DND-41 (cell line): Measurements from ENCODE around the gene TBC1D4.

Experiments used
- ATAC-seq: fragments of 200-7000 bp; cut with Tn5 transposase; 3 replicates; pipeline ENCODE4 v1.9.1; 2021; ENCODE audit warnings: low read depth; ENCODE audit not compliant: insufficient read depth
- DNase-seq: peaks from one replicate; pipeline ENCODE4 v3.0.0-alpha.2; 2020
- H2AFZ ChIP-seq: 2 replicates; pipeline ENCODE4 v1.6.0; 2012; ENCODE audit warnings: low read depth, low read length
- H3K27ac ChIP-seq: 2 replicates; pipeline ENCODE4 v1.5.1; 2012; ENCODE audit warnings: low read length, inconsistent platforms
- H3K27me3 ChIP-seq: fragments of 200-600 bp; sonication (generic); 2 replicates; pipeline ENCODE4 v1.6.0; 2012; ENCODE audit warnings: low read length, mild to moderate bottlenecking, inconsistent platforms; ENCODE audit not compliant: insufficient read depth, poor library complexity
- H3K36me3 ChIP-seq: 2 replicates; pipeline ENCODE4 v1.5.1; 2012; ENCODE audit warnings: low read length, inconsistent platforms; ENCODE audit not compliant: insufficient read depth
- H3K4me1 ChIP-seq: 2 replicates; pipeline ENCODE4 v1.5.1; 2012; ENCODE audit warnings: mild to moderate bottlenecking, low read length; ENCODE audit not compliant: insufficient read depth
- H3K4me2 ChIP-seq: 2 replicates; pipeline ENCODE4 v1.6.0; 2012; ENCODE audit warnings: mild to moderate bottlenecking, moderate library complexity, low read length, inconsistent platforms; ENCODE audit not compliant: insufficient read depth
- H3K4me3 ChIP-seq, 2 experiments: fragments of 200-600 bp in 1 of 2; shearing (Covaris generic) in 1 of 2; 2 replicates each; pipeline ENCODE4 v1.5.1; 2012 to 2016; ENCODE audit warnings: inconsistent platforms in 2 of 2, low read length in 2 of 2, mild to moderate bottlenecking in 2 of 2, low read depth in 1 of 2, moderate library complexity in 1 of 2
- H3K79me2 ChIP-seq: 2 replicates; pipeline ENCODE4 v1.6.0; 2012; ENCODE audit warnings: low read length, inconsistent platforms; ENCODE audit not compliant: insufficient read depth
- H3K9ac ChIP-seq: 2 replicates; pipeline ENCODE4 v1.6.0; 2012; ENCODE audit warnings: low read depth, mild to moderate bottlenecking, inconsistent platforms, low read length, moderate library complexity
- H3K9me3 ChIP-seq: 2 replicates; pipeline ENCODE4 v1.5.1; 2012; ENCODE audit warnings: low read length, moderate library complexity, mild to moderate bottlenecking, inconsistent platforms; ENCODE audit not compliant: insufficient read depth, severe bottlenecking
- H4K20me1 ChIP-seq: 2 replicates; pipeline ENCODE4 v1.6.0; 2012; ENCODE audit warnings: low read length; ENCODE audit not compliant: insufficient read depth
- CTCF ChIP-seq: IDR thresholded peaks from 2 replicates; pipeline ENCODE4 v1.5.1; 2012; ENCODE audit warnings: borderline replicate concordance, low read length, moderate library complexity, mild to moderate bottlenecking; ENCODE audit not compliant: poor library complexity, severe bottlenecking; ENCODE audit errors: extremely low read depth
- EZH2 ChIP-seq: IDR thresholded peaks from 3 replicates; pipeline ENCODE4 v1.6.1; 2012; ENCODE audit warnings: borderline replicate concordance, low read depth, mild to moderate bottlenecking, moderate library complexity, low read length, inconsistent platforms; ENCODE audit not compliant: severe bottlenecking

Gene TBC1D4

GRCh38 chr13:75491376-75491775 is 9.4 kb upstream of the TBC1D4 start:
- Histone ChIP-seq H3K36me3 (no peaks in the 10 kb centered on the region), H3K9me3 (no peaks in the 10 kb centered on the region), H3K9ac (no peak overlapping the region), H3K4me1 (no peaks in the 10 kb centered on the region), H3K27ac (no peak overlapping the region), H3K4me2 (no peak overlapping the region), H3K4me3 (no peak overlapping the region), H2AFZ (no peak overlapping the region), H3K27me3 (peaks cover 16% of the 10 kb centered on the region), H4K20me1 (no peaks in the 10 kb centered on the region), H3K79me2 (no peaks in the 10 kb centered on the region)
- TF ChIP-seq CTCF (no peak), EZH2 (no peak)
- ATAC-seq (no peak), DNase-seq (no peak)

GRCh38 chr13:75489502-75490263 is 7.7 kb upstream of the TBC1D4 start:
- Histone ChIP-seq H3K27me3 (peaks cover 24% of the 10 kb centered on the region), H3K36me3 (no peaks in the 10 kb centered on the region), H4K20me1 (no peaks in the 10 kb centered on the region), H3K9ac (no peak overlapping the region), H3K9me3 (no peaks in the 10 kb centered on the region), H2AFZ (no peak overlapping the region), H3K27ac (no peak overlapping the region), H3K4me1 (no peaks in the 10 kb centered on the region), H3K4me3 (no peak overlapping the region), H3K4me2 (no peak overlapping the region), H3K79me2 (no peaks in the 10 kb centered on the region)
- no peak for TF ChIP-seq EZH2
- no peak for TF ChIP-seq CTCF
- peak; percentile 45; the same call in 2 of the 3 replicates for ATAC-seq
- no peak for DNase-seq

- no peak overlapping the region for H2AFZ ChIP-seq
- H3K4me1 ChIP-seq = peaks cover 13% of the 10 kb centered on the region
- DNase-seq = no peak
- H3K79me2 ChIP-seq = no peaks in the 10 kb centered on the region
- no peak overlapping the region for H3K9ac ChIP-seq
- H4K20me1 ChIP-seq = no peaks in the 10 kb centered on the region
- H3K9me3 ChIP-seq = no peaks in the 10 kb centered on the region
- no peak overlapping the region for H3K4me2 ChIP-seq
- no peaks in the 10 kb centered on the region for H3K36me3 ChIP-seq
- ATAC-seq = no peak
- H3K27ac ChIP-seq = no peak overlapping the region
- TF ChIP-seq EZH2 = no peak
- TF ChIP-seq CTCF = no peak
- H3K27me3 ChIP-seq = peaks cover 23% of the 10 kb centered on the region
- H3K4me3 ChIP-seq = no peak overlapping the region
Observed at GRCh38 chr13:75486146-75487062, 4.4 kb upstream of the TBC1D4 start.
